GM18511 (cell line): ENCODE measurements around the gene OR10G2.
"Not testable (repeated sequence)": the region's sequence is repeated elsewhere in the genome, so short reads cannot be mapped to it uniquely, and the experiment has no call there.

ENCODE experiments used
- ATAC-seq: cut with Tn5 transposase; IDR thresholded peaks from one replicate; pipeline ENCODE4 v1.9.1; 2021; ENCODE audit warnings: mild to moderate bottlenecking, moderate library complexity; ENCODE audit not compliant: unreplicated experiment

The OR10G2 gene

GRCh38 chr14:21602181-21602580 lies 32.6 kb downstream of the OR10G2 start:
- ATAC-seq = not testable (repeated sequence)

GRCh38 chr14:21589317-21589716 lies 45.4 kb downstream of the OR10G2 start:
- ATAC-seq = no peak
